Stimulated activated naive CD8-positive, alpha-beta T cell treated with anti-CD3 and anti-CD28 coated beads, Interleukin-15, Interleukin-2, amounts not matched to agents 100 U/mL and 50 U/mL, for 24 hours (primary cell): Measurements from ENCODE around the gene FAM149A.

Experiments
- ATAC-seq: fragments of 150-1000 bp; cut with Tn5 transposase; one replicate; pipeline ENCODE4 v1.10.0; 2021
- DNase-seq: peaks from one replicate; pipeline ENCODE4 v3.0.0; 2021

FAM149A gene

DNA sequence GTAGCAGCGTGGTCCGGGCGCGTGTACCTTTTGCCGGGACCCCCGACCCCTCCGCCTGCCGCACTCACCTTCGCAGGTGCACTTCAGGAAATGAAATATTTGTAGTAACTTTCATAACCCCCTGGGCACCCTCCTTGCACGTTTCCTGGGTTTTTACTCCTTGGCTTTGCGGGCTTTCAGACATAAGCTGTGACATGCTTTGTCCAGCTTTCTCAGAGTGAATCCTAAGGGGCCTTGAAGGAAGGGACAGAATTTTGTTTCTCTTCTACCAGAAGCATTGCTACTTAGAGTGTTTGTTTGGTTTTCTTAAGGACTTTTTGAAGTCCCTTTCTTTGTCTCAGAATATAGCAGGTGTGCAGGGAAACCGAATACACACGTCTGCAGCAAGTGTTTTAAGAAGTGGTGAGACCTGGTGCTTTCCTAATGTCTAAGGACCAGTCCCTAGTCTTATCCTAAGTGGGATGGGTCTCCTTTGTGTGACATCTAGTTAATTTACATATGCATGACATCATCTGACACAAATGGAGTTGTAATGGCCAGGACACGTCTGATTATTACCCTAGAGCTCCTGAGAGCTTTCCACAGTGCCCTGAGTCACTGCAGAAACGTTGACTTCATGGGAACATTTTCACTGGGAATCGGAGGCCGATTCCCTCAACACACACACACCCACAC is 1.3 kb downstream of the FAM149A start:
- no peak for DNase-seq
- ATAC-seq = peak; percentile 15

DNA sequence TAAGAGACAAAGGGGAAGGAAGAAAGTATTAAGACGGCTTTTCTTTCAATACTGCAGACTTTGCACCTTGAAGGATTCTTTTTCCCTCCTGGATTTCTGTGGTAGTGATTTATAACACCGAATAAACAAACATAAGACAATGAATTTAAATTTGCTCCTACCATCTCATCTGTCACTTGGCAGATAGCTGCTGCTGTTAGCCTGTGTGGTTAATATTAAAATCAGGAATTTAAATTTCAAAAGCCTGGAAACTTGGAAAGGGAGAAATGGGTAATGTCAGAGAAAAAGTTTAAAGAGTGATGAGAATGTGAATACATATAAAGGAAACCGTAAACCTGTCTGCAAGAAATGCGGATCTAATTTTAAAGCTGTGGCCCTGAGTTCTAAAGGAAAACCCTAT is 3.4 kb downstream of the FAM149A start:
- DNase-seq (no peak), ATAC-seq (no peak)

DNA sequence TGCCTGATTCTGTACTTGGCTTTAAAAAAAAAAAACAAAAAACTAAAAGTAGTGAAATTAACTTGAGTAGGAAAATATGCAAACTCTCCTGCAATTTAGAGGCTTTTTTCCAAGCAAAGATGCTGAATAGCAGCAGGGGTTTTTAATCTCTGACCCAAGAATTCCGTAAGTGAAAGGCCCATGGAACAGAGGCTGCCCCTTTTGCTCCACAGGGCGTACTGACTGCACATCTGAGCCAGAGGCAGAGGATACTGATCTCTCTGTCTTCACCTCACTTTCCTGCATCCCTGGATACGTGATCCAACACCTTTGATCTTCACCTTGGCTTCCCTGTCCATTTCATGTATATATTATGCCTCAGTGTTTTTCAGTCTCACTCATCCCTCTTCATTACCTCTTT is 3.9 kb downstream of the FAM149A start:
- ATAC-seq = no peak
- DNase-seq = no peak

DNA sequence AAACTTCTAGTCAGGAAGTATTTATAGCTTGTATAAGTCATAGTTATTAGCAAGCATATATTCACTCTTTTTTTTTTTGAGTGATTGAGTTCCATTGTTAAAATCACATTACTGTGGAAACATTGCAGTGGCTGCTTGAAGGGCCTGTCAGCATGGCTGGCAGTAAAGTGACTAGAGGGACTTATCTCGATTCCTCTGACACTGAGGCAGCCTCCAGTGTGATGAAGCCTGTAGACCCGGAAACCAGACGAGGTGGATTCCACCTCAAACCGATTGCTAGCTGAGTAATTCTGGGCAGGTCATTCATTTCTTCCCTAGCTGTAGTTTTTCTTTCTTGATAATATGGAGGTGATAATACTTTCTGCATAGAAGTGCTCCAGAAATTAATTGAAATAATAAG is 4.7 kb downstream of the FAM149A start:
- no peak for ATAC-seq
- DNase-seq = no peak

DNA sequence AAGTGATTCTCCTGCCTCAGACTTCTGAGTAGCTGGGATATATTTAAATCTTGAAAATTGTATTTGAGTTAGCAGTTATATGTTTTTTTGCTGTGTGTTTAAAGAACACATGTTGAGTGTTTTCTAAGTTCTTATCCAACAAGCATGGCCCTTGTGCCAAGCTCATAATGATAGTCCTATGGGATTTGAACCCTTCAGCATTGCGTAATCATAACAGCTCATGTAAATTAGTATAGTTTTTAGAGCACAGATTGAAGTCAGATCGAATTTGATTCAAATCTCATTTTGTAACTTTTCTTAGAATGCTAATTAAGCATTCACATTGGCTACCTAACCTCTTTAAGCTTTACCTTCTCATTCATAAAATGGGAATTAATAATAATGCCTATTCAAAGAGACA is 12.2 kb downstream of the FAM149A start:
- DNase-seq = no peak
- no peak for ATAC-seq

DNA sequence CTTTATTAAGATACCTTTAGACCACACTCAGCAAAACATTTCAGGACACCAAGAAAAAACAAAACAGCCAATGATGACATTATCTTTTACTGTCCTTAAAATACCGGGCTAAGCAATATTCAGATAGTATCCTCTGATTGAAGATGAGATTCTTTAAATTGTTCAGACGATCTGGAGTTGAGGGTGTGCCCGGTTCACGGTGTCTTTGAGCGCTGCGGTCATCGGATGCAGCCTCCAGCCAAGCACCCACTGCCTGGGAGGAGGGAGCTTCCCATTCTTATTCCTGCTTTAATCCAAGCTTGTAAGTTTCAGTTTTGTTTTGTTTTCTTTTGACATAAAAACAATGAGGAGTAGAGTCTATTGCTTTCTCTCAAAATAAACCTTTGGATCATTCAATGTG is 14.1 kb downstream of the FAM149A start:
- ATAC-seq (no peak), DNase-seq (no peak)

DNA sequence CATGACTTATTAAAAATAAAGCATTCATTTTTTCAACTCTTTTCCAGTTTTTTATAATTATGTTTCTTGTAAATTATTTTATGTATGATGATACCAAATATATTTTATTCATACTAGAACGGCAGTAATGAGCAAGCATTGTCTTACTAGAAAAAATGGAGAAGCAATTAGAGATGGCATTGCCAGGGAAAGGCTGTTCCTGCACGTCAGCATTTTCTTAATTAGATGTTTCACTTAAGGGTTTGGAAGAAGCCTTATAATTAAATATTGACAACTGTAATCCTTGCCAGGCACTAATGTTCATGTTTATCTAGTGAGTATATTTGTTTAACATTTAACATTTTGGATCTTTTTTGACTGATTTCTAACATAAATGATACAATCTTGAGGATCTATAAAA is 16.6 kb downstream of the FAM149A start:
- DNase-seq = no peak

DNA sequence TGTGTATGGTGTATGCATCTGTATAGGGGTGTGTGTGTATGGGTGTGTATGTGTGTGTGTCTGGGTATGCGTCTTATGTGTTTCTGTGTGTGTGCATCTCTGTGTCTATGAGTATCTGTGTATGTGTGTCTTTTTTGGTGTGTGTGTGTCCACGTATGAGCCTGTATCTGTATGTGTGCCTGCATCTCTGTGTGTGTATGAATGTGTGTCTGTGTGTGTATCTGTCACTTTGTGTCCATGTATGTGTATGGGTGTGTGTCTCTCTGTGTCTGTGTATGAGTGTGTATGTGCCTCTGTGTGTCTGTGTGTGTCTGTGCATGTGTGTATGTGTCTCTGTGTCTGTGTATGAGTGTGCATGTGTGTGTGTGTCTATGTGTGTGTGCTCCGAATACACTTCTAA is 24.3 kb downstream of the FAM149A start:
- no peak for ATAC-seq
- no peak for DNase-seq

More for the DNA sequence above, 16.6 kb downstream of the FAM149A start:
- ATAC-seq = no peak

DNA sequence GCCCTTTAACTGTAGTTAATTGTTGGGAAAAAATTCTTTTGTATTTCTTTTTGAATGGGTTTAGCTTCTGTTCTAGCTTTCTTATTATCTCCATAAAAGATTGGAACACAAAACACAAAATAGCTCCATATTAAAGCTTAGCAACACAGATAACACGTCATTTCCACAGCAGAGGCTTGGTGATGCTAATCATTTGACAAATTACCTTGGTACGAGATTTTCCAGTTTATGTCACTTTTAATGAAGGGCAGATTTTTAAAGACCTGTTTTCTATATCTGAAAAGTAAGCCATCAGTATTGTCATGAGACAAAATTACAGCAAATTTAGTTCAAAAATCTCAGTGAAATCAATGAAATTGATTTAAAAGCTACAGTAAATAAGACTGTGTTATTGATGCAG is 27.4 kb downstream of the FAM149A start:
- DNase-seq (no peak), ATAC-seq (no peak)

DNA sequence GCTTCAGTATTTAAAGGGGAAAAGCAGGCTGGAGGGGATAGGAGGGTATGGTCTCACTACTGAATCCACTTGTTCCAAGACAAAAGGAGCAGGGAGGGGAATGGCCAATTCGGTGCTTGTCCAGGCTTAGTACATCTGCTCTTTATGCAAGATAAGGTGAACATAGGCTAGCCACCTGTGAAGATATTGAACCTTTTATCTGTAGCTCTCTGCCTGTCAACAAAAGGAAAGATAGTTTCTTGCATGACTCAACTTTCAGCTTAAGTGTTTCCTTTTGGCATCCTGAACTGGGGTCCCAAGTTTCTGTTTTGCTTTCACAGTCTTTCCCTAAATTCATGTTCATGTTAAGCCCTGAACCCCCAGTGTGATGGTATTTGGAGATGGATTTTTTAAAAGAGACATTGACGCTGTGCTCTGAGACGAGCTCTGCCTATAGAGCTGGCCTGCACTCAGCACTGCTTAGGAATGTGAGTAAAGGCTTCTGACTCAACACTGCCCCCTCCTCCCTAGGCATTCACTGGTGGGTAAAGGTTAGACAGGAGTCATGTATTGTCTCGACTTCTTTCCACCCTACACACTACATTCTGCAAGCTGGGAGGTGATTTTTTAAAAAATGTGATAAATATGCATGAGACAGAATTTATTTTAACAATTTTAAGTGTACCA is 28.2 kb downstream of the FAM149A start:
- DNase-seq = no peak
- ATAC-seq = peak; percentile 79

DNA sequence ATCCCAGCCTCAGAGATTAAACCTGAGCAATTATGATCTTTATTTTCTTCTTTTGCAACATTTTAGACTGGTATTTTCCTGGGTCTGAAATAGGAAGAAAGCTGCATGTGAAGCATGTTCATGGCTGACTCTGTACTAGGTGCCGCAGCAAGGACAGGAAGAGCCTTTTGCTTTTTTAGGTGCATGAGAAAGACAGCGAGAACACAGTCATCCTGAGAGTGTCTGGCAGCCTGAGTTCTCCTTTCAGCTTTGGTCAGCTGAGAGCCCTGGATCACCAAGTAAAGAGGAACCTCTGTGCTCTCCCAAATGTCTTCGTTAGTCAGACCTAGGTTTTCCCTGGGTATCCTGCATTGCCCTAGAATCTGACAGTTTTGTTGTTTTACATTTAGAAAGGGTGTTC is 29.8 kb downstream of the FAM149A start:
- DNase-seq (no peak), ATAC-seq (no peak)

DNA sequence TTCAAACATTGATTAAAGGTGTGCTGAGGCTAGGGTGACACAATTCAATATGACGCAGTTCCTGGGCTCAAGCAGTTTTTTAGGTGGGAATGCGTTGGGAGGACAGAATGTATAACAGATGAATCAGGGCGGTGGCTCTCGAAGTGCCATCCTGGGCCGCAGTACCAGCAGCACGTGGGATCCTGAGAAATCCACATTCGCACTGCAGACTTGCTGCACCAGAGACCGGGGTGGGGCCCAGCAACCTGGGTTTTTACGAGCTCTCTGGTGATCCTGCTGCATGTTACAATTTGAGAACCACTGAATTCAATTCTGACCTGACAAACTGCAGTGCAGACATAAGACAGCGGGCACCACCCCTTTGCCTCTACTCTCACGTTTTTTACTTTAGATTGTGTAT is 30.4 kb downstream of the FAM149A start:
- ATAC-seq (no peak), DNase-seq (no peak)

DNA sequence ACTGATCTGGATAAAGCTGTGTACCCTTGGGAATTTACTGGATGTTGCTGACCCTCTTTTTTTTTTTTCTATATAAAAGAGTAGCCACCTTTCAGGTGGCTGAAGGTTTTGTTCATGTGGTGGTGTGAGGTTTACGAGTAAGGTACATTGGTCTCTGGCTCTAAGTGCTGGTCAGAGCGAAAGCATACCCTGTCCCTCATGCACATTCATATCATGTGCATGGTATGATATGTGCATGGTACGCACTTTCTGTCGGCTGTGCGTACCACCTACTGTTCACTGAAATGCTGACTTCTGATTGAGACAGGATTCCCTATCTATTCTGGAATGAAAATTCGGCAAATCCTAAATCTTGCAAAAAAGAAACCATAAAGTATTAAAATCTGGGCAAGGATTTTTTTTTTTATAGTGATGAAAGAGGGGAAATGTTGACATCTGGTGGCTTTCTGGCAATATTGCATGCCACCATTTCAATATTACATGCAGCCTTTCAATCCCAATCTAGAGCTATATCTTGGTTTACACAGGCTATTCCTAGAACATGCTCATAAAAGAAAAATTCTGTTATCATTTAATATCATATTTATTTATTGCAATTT is 32.8 kb downstream of the FAM149A start:
- DNase-seq (no peak), ATAC-seq (no peak)

DNA sequence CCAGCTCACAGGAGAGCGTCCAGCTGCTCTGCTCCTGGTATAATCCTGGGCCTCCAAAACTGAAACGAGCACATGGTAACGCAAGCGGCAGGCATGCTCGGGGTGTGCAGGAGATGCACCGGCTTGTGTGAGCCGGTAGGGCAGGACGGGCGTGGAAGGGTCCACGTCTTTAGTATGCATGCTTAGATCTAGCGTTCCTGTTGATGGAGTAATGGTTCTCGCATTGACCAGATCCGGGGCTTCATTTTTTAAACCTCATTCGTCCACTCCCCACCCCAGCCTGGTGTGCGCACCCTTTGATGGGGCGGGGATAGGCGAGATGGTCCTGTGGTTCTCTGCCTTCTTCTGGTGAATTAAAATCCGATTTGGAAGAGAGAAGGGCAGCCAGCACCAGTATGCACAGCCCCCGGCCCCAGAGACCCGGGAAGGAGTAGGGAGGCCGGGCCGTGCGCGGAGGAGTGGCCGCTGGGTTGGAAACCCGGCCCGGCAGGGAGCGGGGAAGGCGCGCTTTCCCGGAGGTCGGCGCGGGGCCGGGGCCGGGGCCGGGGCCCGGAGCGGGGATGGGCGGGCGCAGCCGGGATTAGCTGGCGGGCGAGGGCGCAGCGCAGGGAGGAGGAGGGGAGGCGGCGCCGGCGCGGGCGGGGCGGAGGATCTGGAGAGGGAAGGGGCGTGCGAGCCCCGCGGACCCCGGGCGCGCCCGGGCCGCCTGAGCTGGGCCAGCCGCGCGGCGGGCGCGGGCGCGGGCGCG is 39.9 kb downstream of the FAM149A start:
- ATAC-seq (peak; percentile 58), DNase-seq (peak; percentile 19)

DNA sequence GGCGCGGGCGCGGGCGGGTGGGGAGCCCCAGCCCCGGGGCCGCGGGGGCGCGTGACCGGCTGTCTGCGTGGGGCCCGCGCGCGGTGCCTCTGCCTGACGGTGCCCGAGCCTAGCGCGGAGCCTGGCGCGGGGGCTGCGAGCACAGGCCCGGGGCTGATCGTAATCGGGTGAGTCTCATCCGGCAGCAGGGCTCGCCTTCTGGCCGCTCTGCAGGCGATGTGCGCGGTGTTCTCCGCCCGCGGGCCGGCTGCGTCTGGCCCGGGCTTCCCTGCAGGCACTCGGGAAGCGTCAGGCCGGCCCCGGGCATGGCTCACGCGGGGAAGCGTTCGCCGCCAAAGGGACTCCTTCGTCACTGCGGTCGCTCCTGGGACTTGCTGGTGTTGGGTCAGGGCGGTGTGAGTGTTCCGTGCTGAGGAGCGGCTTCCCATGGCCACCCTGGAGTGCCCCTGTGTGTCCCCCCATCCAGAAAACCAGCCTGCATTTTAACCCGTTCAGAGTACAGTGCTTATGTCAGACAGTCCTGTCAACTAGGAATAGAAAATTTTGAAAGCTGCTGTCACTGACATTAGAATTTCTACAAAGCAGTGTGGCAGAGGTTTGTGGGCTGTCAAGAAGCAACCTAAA is 40.6 kb downstream of the FAM149A start:
- ATAC-seq (peak; percentile 48), DNase-seq (peak; percentile 25)

DNA sequence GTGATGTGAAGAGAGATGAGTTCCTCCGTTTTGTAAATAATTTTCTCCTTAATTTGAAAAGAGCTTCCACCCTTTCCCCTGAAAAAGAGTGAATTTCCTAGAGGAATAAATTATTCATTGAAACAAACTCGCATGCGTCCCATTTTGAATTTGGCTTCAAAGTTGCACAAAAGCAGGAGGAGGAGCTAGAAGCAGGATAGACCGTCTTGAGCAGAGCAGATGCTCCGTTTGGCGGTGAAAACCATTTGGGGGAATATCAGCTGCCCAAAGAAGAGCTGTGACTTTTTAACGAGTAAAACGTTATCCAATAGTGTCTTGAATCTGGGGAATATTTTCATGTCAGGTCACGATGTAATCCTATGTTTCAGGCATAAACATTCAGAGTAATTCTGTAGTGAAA is 42.0 kb downstream of the FAM149A start:
- ATAC-seq = no peak
- DNase-seq = no peak

DNA sequence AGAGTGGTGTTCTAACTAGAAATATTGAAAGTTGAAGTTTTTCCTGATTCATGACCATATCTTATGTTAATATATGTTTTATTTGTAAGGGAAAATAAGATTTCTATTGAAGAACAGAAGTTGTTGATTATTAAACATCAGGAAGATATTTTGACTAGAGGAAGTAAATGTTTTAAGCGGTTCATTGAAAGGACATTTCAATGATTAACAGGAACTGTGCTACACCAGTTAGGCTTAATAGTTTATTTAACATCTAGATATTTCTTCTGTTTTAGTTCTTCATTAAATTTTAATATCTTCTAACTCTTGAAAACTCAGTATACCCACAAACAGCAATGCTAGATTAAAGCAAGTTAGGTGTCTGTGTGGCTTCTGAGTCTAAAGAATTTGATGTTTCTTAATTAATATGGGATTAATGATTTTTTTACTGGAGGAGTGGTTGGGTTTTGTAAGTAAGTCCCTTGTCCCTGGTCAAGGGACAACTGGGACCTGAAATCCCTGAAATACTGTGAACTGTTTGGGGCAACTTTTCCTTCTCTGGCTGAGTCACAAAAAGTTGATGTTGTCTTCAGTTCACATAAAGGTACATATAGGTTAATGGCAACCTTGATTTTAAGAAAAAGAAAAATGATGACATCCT is 44.0 kb downstream of the FAM149A start:
- DNase-seq (no peak), ATAC-seq (no peak)

DNA sequence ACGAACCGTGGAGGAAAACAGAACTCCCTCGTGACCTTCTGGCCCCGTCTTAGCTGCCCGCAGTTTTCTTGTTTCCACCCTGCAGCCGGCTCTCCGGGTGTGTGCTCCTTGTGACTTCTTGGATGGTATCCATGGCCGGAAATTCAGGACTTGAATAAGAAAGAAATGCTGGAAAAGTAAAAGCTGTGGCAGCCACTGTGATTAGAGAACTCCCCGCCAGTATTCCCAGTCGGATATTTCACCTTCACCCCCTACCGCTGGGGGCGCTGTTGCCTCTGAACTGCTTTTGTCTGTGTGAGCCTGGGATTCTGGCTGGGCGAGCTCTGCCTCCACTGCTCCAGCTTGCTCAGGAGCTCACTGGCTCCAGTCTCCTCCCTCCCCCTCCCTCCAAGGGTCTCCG is 45.4 kb downstream of the FAM149A start:
- ATAC-seq (no peak), DNase-seq (no peak)

DNA sequence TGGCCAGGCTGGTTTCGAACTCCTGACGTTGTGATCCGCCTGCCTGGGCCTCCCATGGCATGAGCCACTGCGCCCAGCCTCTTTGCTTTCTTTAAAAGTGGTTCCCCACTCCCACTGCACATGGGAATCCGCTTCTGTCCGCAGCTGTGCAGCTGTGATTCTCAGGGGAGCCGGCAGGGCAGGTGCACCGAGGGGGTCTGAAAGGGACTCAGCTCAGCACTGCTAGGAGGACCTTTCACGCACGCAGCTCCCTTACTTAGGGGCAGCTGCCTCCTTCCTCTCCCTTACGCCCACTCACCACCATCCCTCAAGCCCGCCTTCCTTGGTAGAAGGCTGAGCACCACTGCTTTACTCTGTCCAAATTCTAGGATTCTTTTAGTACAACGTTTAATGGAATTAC is 46.4 kb downstream of the FAM149A start:
- no peak for DNase-seq
- ATAC-seq = no peak

DNA sequence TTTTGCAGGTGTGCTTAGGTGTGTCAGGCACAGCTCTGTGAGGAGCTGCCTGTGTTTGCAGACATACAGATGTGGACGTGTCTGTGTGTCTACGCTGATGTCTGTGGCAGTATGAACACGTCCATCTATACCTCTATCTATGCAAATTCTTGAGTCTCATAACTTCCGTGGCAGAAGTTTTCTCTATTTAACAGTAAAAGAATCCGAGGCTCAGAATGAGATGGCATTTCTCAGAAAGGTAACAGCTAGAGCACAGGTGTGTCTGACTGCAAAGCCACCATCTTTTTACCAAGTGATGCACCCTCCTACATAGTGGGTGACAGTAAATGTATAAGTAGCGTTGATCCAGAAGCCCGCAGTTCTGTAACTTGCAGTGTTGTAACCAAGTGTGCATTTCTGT is 47.0 kb downstream of the FAM149A start:
- ATAC-seq = no peak
- no peak for DNase-seq

DNA sequence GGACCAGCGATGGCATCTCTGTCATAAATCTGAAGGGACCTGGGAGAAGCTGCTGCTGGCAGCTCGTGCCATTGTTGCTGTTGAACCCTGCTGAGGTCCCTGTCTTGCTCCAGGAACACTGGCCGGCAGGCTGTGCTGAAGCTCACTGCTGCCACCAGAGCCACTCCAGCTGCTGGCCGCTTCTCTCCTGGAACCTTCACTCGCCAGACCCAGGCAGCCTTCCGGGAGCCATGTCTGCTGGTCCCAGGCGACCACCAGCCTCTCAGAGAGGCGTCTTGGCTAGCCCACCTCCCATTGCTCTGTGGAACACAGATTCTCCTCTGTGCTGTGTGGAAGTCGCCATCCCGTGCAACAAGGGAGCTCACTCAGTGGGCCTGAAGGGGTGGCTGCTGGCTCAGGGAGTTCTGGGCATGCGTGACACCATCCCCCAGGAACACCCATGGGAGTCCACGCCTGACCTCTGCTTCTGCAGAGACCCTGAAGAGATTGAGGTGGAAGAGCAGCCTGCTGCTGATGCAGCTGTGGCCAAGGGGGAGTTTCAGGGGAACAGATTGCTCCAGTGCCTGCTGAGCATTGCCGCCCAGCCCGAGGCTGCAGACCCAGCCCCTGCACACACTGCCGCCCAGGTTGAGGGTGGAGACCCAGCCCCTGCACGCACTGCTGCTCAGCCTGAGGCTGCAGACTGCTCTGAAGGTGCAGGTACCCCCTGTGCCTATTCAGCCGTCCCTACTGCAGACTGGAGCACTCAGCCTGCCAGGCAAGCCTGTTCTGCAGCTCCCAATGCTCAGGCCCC is 53.7 kb downstream of the FAM149A start:
- no peak for ATAC-seq
- no peak for DNase-seq
